Measurements from ENCODE around the gene RPTOR.

GRCh38 chr17:80832888-80833583, 288.4 kb downstream of the RPTOR start:
- TF ChIP-seq POLR2AphosphoS5 (IDR thresholded peaks at IDR 0.05) (peak; percentile 69 to 79 (median 76)), CTCF (IDR thresholded peaks at IDR 0.05) (no peak), POLR2A (IDR thresholded peaks at IDR 0.05) (no peak)
